Testis (tissue), 3 donors: ENCODE measurements around the gene PCSK7. TPM values are rescaled to one million over a fixed set of nuclear protein-coding genes. Genes with fewer than 3 reads are reported as not detected.
"Not testable (repeated sequence)": the region's sequence is repeated elsewhere in the genome, so short reads cannot be mapped to it uniquely, and the experiment has no call there.

ENCODE experiments used
- DNase-seq: peaks from one replicate; pipeline ENCODE4 v3.0.0-alpha.2; 2019
- H3K27ac ChIP-seq, 2 donors: fragments of 200-600 bp; sonication (generic); one replicate each; pipeline ENCODE4 v1.5.1; 2019
- H3K27me3 ChIP-seq: fragments of 200-600 bp; sonication (generic); one replicate; pipeline ENCODE4 v1.5.1; 2019
- H3K36me3 ChIP-seq: fragments of 200-600 bp; sonication (generic); one replicate; pipeline ENCODE4 v1.5.1; 2017; ENCODE audit warnings: low read depth; ENCODE audit errors: missing control alignments
- H3K4me1 ChIP-seq: fragments of 200-600 bp; sonication (generic); one replicate; pipeline ENCODE4 v1.5.1; 2019
- H3K4me3 ChIP-seq, 2 donors: fragments of 200-600 bp; sonication (generic); one replicate each; pipeline ENCODE4 v1.5.1; 2017 to 2019
- H3K9me3 ChIP-seq: fragments of 200-600 bp; sonication (generic); one replicate; pipeline ENCODE4 v1.5.1; 2017
- POLR2A ChIP-seq: fragments of 450-650 bp; IDR thresholded peaks from one replicate; pipeline ENCODE4 v1.6.1; 2017; ENCODE audit warnings: antibody characterized with exemption, mild to moderate bottlenecking, moderate library complexity
- WGBS, 2 donors: methylation state at CpG; one replicate each; pipeline ENCODE4 v1.1.5; 2018; 5-methylcytosine and 5-hydroxymethylcytosine counted together
- intact Hi-C: fragments of 100-400 bp; cut with DNase I; formaldehyde crosslinking; loops from one replicate; pipeline ENCODE4 v1.15.1; 2023; ENCODE audit warnings: low total_unique reads
- polyA plus RNA-seq: library from polyadenylated mRNA; stranded (reverse); fragments of 350-450 nt; fragmentation: Illumina TruSeq; extraction: RNeasy Lipid Tissue Mini Kit (QIAGEN cat#74804); gene quantifications from one replicate; pipeline ENCODE4 v1.2.3, GENCODE V29; 2014; ENCODE audit warnings: low read depth, low replicate concordance; ENCODE audit not compliant: insufficient read depth
- total RNA-seq, 2 donors: library from RNA; depleted of rRNA; stranded (reverse); fragments of >200 nt; gene quantifications; one replicate each; pipeline ENCODE4 v1.2.3, GENCODE V29; 2016
- TF ChIP-seq, protein P1 (sequence below), 3 experiments: fragments of 450-650 bp in 2 of 3; fragments of 200-600 bp in 1 of 3; sonication (generic) in 1 of 3; IDR thresholded peaks; one replicate each; pipeline ENCODE4 v1.5.1; 2016 to 2019; ENCODE audit warnings: antibody characterized with exemption in 3 of 3, mild to moderate bottlenecking in 2 of 3, moderate library complexity in 1 of 3

PCSK7 gene
- total and polyA plus RNA-seq, 3 donors from 2014 or later, result 52.0 to 66.5 (median 57.7) TPM

DNA sequence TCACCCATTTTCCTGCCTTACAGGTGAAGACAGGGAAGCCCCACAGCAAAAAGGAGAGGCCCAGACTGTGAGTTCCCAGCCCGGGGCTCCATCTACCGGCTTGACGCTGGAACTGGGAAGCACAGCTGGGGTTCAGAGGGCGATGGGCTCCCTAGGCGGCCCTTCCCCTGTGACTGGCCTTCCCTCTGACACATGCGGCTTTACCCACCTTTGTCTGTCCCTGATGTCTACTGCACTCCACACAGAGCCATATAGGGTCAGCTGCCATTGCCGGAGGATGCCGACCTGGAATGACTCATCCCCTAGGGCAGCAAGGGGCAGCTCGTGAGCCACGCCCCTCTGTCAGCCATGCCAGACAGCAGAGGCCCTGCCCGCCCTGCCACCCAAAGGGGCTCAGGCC lies 25.0 kb downstream of the PCSK7 start:
- H3K4me1 ChIP-seq, result peaks cover 17% of the 10 kb centered on the region
- H3K27me3 ChIP-seq, H3K4me3 ChIP-seq, DNase-seq, H3K27ac ChIP-seq, H3K36me3 ChIP-seq, intact Hi-C loops, H3K9me3 ChIP-seq: not testable (repeated sequence)
- WGBS, 2 donors, result no CpG with 5 or more reads among the region's 11 CpGs

- H3K4me3 ChIP-seq, intact Hi-C loops, H3K27ac ChIP-seq, DNase-seq, H3K36me3 ChIP-seq, H3K9me3 ChIP-seq, H3K27me3 ChIP-seq: not testable (repeated sequence)
- WGBS, 2 donors, result 68 to 82% methylated on average over 7 to 8 of the region's 8 CpGs
- peaks cover 17% of the 10 kb centered on the region for H3K4me1 ChIP-seq
Measured at GRCh38 chr11:117206111-117206510, 25.8 kb downstream of the PCSK7 start.

DNA sequence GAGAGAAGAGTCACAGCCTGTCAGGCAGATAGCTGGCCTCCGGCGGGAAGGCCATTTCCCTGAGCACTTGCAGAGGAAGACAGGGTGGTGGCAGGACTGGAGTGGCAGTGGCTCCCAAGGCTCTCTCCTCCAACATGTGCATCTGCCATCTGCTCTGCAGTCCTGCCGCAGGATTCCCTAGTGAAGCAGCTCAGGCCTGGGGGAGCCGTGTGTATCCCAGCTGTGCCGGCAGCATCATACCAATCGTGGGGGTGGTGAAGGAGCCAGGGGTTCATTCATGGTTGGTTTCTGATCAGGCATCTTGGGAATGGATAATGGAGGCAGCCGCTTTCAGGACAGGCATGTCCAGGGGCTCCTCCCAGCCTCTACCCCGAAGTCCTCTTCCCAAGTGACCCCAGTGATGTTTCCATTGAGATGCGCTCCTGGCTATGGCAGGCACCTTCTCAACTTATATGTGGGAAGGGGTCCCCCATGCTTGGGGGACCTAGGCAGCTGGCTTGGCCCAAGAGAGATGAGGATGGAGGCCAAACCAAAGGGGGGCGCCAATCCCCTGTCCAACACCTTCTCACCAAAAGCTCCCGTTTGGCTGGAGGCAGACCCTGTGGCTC lies 26.6 kb downstream of the PCSK7 start:
- Histone ChIP-seq H3K4me3 (no peak overlapping the region), H3K4me1 (peaks cover 17% of the 10 kb centered on the region), H3K27ac (peak overlapping the region in 1 of 2 donors; percentile 91), H3K27me3 (no peaks in the 10 kb centered on the region), H3K36me3 (no peaks in the 10 kb centered on the region), H3K9me3 (no peaks in the 10 kb centered on the region)
- TF ChIP-seq, protein P1, sequence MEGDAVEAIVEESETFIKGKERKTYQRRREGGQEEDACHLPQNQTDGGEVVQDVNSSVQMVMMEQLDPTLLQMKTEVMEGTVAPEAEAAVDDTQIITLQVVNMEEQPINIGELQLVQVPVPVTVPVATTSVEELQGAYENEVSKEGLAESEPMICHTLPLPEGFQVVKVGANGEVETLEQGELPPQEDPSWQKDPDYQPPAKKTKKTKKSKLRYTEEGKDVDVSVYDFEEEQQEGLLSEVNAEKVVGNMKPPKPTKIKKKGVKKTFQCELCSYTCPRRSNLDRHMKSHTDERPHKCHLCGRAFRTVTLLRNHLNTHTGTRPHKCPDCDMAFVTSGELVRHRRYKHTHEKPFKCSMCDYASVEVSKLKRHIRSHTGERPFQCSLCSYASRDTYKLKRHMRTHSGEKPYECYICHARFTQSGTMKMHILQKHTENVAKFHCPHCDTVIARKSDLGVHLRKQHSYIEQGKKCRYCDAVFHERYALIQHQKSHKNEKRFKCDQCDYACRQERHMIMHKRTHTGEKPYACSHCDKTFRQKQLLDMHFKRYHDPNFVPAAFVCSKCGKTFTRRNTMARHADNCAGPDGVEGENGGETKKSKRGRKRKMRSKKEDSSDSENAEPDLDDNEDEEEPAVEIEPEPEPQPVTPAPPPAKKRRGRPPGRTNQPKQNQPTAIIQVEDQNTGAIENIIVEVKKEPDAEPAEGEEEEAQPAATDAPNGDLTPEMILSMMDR (IDR thresholded peaks at IDR 0.05), result no peak
- TF ChIP-seq POLR2A, result no peak
- intact Hi-C loops, result no loop called here
- DNase-seq, result no peak
- WGBS, 2 donors, result 55 to 68% methylated on average over 9 to 11 of the region's 11 CpGs

GRCh38 chr11:117204283-117205080 lies 27.4 kb downstream of the PCSK7 start:
- H3K4me1 ChIP-seq, result peaks cover 17% of the 10 kb centered on the region
- peak overlapping the region; percentile 55 to 91 for H3K27ac ChIP-seq

DNA sequence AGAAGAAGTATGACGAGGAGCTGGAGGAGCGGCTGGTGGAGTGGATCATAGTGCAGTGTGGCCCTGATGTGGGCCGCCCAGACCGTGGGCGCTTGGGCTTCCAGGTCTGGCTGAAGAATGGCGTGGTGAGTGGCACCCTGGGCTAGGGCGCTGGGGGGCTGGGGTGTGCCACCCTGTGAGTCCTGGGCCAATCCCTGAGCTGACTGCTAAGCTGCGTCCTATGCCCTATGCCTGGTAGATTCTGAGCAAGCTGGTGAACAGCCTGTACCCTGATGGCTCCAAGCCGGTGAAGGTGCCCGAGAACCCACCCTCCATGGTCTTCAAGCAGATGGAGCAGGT lies 28.8 kb downstream of the PCSK7 start:
- H3K4me1 ChIP-seq, result peaks cover 21% of the 10 kb centered on the region

More at GRCh38 chr11:117204283-117205080, 27.4 kb downstream of the PCSK7 start:
- no peak for DNase-seq
- 60 to 65% methylated on average over 11 to 16 of the region's 17 CpGs for WGBS, 2 donors
- Histone ChIP-seq H3K4me3 (no peak overlapping the region), H3K9me3 (no peaks in the 10 kb centered on the region), H3K36me3 (no peaks in the 10 kb centered on the region), H3K27me3 (no peaks in the 10 kb centered on the region)
- intact Hi-C loops, result no loop called here
- TF ChIP-seq, protein P1 (IDR thresholded peaks at IDR 0.05), result no peak
- no peak for TF ChIP-seq POLR2A

More for the DNA sequence above, 28.8 kb downstream of the PCSK7 start:
- Histone ChIP-seq H3K36me3 (no peaks in the 10 kb centered on the region), H3K27ac (peak overlapping the region; percentile 55 to 91), H3K27me3 (no peaks in the 10 kb centered on the region), H3K9me3 (no peaks in the 10 kb centered on the region), H3K4me3 (no peak overlapping the region)
- no peak for DNase-seq
- TF ChIP-seq POLR2A, result no peak
- TF ChIP-seq, protein P1 (IDR thresholded peaks at IDR 0.05), result no peak
- 91 to 100% methylated on average over 9 to 10 of the region's 10 CpGs for WGBS, 2 donors
- intact Hi-C loops, result no loop called here
